Neuronal stem cell (in vitro differentiated cells): ENCODE measurements around the gene IRGM.
"Not testable (repeated sequence)": the region's sequence is repeated elsewhere in the genome, so short reads cannot be mapped to it uniquely, and the experiment has no call there.

ENCODE experiments used
- DNase-seq: peaks from one replicate; pipeline ENCODE4 v3.0.0-alpha.2; 2013; ENCODE audit warnings: low spot score
- H2AFZ ChIP-seq: one replicate; pipeline ENCODE4 v1.6.1; 2013; ENCODE audit warnings: mild to moderate bottlenecking, low read length, inconsistent platforms
- H2AK5ac ChIP-seq: 2 replicates; pipeline ENCODE4 v1.6.1; 2013; ENCODE audit warnings: low read depth, mild to moderate bottlenecking, inconsistent platforms, low read length, moderate library complexity, mixed read lengths
- H2BK120ac ChIP-seq: 2 replicates; pipeline ENCODE4 v1.6.1; 2013; ENCODE audit warnings: low read depth, mild to moderate bottlenecking, inconsistent platforms, low read length, moderate library complexity, mixed read lengths
- H2BK12ac ChIP-seq: one replicate; pipeline ENCODE4 v1.6.1; 2013; ENCODE audit warnings: low read length, inconsistent platforms
- H2BK15ac ChIP-seq: 2 replicates; pipeline ENCODE4 v1.6.1; 2013; ENCODE audit warnings: mild to moderate bottlenecking, low read length, inconsistent platforms, mixed read lengths
- H2BK5ac ChIP-seq: one replicate; pipeline ENCODE4 v1.6.1; 2013; ENCODE audit warnings: inconsistent platforms, mild to moderate bottlenecking, low read length, moderate library complexity
- H3K14ac ChIP-seq: one replicate; pipeline ENCODE4 v1.6.1; 2013; ENCODE audit warnings: low read length, inconsistent platforms
- H3K18ac ChIP-seq: 2 replicates; pipeline ENCODE4 v1.6.1; 2013; ENCODE audit warnings: low read length, inconsistent platforms
- H3K23ac ChIP-seq: 2 replicates; pipeline ENCODE4 v1.6.1; 2013; ENCODE audit warnings: low read depth, mild to moderate bottlenecking, mixed read lengths, low read length, inconsistent platforms; ENCODE audit not compliant: poor library complexity
- H3K27ac ChIP-seq: replicated peaks from 3 replicates; pipeline ENCODE4 v1.5.1; 2013; ENCODE audit warnings: low read length, inconsistent platforms
- H3K27me3 ChIP-seq, 3 experiments: 2 replicates each; pipeline ENCODE4 v1.6.1; 2013; ENCODE audit warnings: low read length in 3 of 3, mild to moderate bottlenecking in 2 of 3, inconsistent platforms in 1 of 3, low read depth in 1 of 3, mixed read lengths in 1 of 3, moderate library complexity in 1 of 3; ENCODE audit not compliant: control insufficient read depth in 3 of 3, insufficient read depth in 3 of 3
- H3K36me3 ChIP-seq, 2 donors: replicated peaks in 1 of 2; 2 replicates each; pipeline ENCODE4 v1.6.1; 2013; ENCODE audit warnings: low read length in 2 of 2; ENCODE audit not compliant: control insufficient read depth in 2 of 2, insufficient read depth in 2 of 2
- H3K4ac ChIP-seq: 2 replicates; pipeline ENCODE4 v1.6.1; 2013; ENCODE audit warnings: inconsistent platforms, mild to moderate bottlenecking, low read length, moderate library complexity
- H3K4me1 ChIP-seq, 2 donors: 1 replicate in 1 of 2; 2 replicates in 1 of 2; pipeline ENCODE4 v1.6.1; 2013; ENCODE audit warnings: low read length in 2 of 2, low read depth in 1 of 2; ENCODE audit not compliant: control insufficient read depth in 2 of 2, insufficient read depth in 1 of 2
- H3K4me2 ChIP-seq: one replicate; pipeline ENCODE4 v1.6.1; 2013; ENCODE audit warnings: mild to moderate bottlenecking, low read length, inconsistent platforms; ENCODE audit not compliant: insufficient read depth, poor library complexity, severe bottlenecking
- H3K4me3 ChIP-seq, 2 donors: 2 replicates each; pipeline ENCODE4 v1.5.1; 2013; ENCODE audit warnings: low read length in 2 of 2, mild to moderate bottlenecking in 2 of 2, inconsistent platforms in 1 of 2, moderate library complexity in 1 of 2
- H3K79me1 ChIP-seq: one replicate; pipeline ENCODE4 v1.6.1; 2013; ENCODE audit warnings: low read depth, mild to moderate bottlenecking, inconsistent platforms, low read length, moderate library complexity
- H3K9ac ChIP-seq: one replicate; pipeline ENCODE4 v1.6.1; 2013; ENCODE audit warnings: mild to moderate bottlenecking, low read depth, low read length, inconsistent platforms; ENCODE audit not compliant: poor library complexity
- H3K9me3 ChIP-seq, 2 donors: replicated peaks in 1 of 2; 2 replicates each; pipeline versions ENCODE3 to v1.6.1; 2013; ENCODE audit warnings: low read length in 2 of 2, mild to moderate bottlenecking in 2 of 2, inconsistent platforms in 1 of 2, low read depth in 1 of 2, mixed read lengths in 1 of 2, moderate library complexity in 1 of 2; ENCODE audit not compliant: control insufficient read depth in 2 of 2, insufficient read depth in 1 of 2
- H4K8ac ChIP-seq: one replicate; pipeline ENCODE4 v1.6.1; 2013; ENCODE audit warnings: low read depth, mild to moderate bottlenecking, inconsistent platforms, low read length, moderate library complexity
- H4K91ac ChIP-seq: one replicate; pipeline ENCODE4 v1.6.1; 2013; ENCODE audit warnings: low read length, low read depth, mild to moderate bottlenecking, inconsistent platforms; ENCODE audit not compliant: poor library complexity
- WGBS, 2 donors: extraction: QIAGEN DNeasy Blood & Tissue Kit; methylation state at CpG; one replicate each; pipeline ENCODE4 v1.1.7; 2013; ENCODE audit warnings: missing lambda C conversion rate in 2 of 2, mixed read lengths in 1 of 2; ENCODE audit not compliant: insufficient read length in 2 of 2, insufficient replicate concordance in 1 of 2; ENCODE audit errors: extremely low coverage in 2 of 2; 5-methylcytosine and 5-hydroxymethylcytosine counted together

IRGM gene

DNA sequence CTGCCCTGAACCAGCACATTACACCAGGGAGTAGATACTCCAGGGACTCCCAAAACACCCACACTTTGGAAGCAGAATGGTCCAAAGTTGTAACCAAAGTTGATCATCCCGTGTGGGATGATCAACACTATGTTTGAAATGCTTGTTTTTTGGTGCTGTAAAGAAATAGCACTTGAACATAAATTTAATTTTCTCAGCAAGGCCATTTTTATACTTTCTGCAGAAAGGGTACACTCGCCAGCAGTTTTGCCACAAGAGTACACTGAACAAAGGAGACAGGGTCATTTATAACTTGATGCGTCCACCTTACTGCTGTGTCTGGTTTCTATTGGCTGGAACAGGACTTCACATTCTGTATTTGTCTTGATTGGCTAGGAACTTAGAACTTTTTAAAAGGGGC lies 14.5 kb upstream of the IRGM start:
- not testable (repeated sequence) for H3K79me1 ChIP-seq, H3K4me2 ChIP-seq, H2AFZ ChIP-seq, H3K9me3 ChIP-seq, H3K36me3 ChIP-seq, H3K4ac ChIP-seq, H3K27me3 ChIP-seq, H2BK12ac ChIP-seq, H3K18ac ChIP-seq, H2BK120ac ChIP-seq, H2AK5ac ChIP-seq, H3K14ac ChIP-seq, DNase-seq, H3K4me1 ChIP-seq, H3K23ac ChIP-seq, H2BK5ac ChIP-seq, H3K9ac ChIP-seq, H2BK15ac ChIP-seq, H4K91ac ChIP-seq, H3K4me3 ChIP-seq, H4K8ac ChIP-seq, H3K27ac ChIP-seq
- WGBS, 2 donors = no CpG with 5 or more reads among the region's 3 CpGs

DNA sequence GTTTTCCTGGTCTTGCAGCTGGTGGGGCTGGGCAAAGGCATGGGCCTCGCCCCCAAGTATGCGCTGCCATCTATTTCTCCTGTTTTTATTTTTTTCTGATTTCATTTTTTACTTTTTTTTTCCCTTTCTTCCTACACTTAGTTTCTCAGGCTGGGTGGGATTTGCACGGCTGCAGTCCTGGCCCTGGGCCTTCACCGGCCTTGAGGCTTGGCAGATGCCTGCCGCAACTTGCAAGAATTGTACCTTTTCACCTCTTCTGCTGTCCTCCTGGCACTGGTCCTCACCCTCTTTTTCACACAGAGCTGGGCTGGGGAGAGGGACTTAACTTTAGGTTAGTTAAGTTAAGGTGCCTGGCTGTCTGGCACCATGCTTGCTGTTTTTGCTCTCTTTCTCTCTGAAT lies 10.3 kb upstream of the IRGM start:
- no peak overlapping the region for H2BK15ac ChIP-seq
- H3K18ac ChIP-seq = no peak overlapping the region
- H3K4me2 ChIP-seq = no peak overlapping the region
- peaks cover 0 to 4% (median 0%) of the 10 kb centered on the region in 3 experiments for H3K27me3 ChIP-seq
- H3K79me1 ChIP-seq = no peaks in the 10 kb centered on the region
- H2BK120ac ChIP-seq = no peak overlapping the region
- H2BK12ac ChIP-seq = no peak overlapping the region
- H3K4me1 ChIP-seq = no peaks in the 10 kb centered on the region
- H3K9ac ChIP-seq = no peak overlapping the region
- no peak overlapping the region for H3K4me3 ChIP-seq
- no peaks in the 10 kb centered on the region for H3K36me3 ChIP-seq
- no peak overlapping the region for H3K4ac ChIP-seq
- no peak overlapping the region for H3K14ac ChIP-seq
- no peak overlapping the region for H3K23ac ChIP-seq
- no peak overlapping the region for H4K91ac ChIP-seq
- peaks cover 7 to 8% of the 10 kb centered on the region in 2 donors for H3K9me3 ChIP-seq
- no peak overlapping the region for H2BK5ac ChIP-seq
- H2AFZ ChIP-seq = no peak overlapping the region
- no CpG with 5 or more reads among the region's 5 CpGs for WGBS, 2 donors
- no peak overlapping the region for H2AK5ac ChIP-seq
- no peak overlapping the region for H4K8ac ChIP-seq
- DNase-seq = no peak
- no peak overlapping the region for H3K27ac ChIP-seq

DNA sequence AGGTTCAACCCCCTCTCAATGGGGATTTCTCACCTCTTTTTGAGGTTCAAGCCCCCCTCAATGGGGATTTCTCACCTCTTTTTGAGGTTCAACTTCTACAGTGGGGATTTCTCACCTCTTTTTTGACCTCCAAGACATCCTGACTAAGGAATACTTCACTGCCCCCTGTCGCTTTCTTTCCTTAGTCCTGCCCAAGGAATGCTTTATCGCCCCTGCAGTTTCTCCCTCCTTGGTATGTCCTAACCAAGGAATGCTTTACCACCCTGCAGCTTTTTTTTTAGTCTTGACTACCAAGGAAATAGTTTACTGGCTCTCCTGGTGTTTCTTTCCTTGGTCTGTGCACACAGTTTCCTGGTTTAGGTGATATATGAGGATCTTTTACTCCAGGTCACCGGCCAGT lies 9.6 kb upstream of the IRGM start:
- no peak overlapping the region for H3K27ac ChIP-seq
- H3K4me1 ChIP-seq = no peaks in the 10 kb centered on the region
- no peak overlapping the region for H3K4ac ChIP-seq
- no peak overlapping the region for H3K9ac ChIP-seq
- no peak overlapping the region for H2BK12ac ChIP-seq
- H3K4me2 ChIP-seq = no peak overlapping the region
- no peak overlapping the region for H3K4me3 ChIP-seq
- no peak overlapping the region for H4K8ac ChIP-seq
- H2BK120ac ChIP-seq = no peak overlapping the region
- no peak overlapping the region for H2AK5ac ChIP-seq
- no peak overlapping the region for H3K18ac ChIP-seq
- H2AFZ ChIP-seq = no peak overlapping the region
- H3K9me3 ChIP-seq = peaks cover 2 to 4% of the 10 kb centered on the region in 2 donors
- no peak overlapping the region for H2BK15ac ChIP-seq
- no peak for DNase-seq
- no CpG with 5 or more reads among the region's 3 CpGs for WGBS, 2 donors
- H3K27me3 ChIP-seq = peaks cover 0 to 2% (median 0%) of the 10 kb centered on the region in 3 experiments
- no peak overlapping the region for H4K91ac ChIP-seq
- no peak overlapping the region for H3K14ac ChIP-seq
- no peaks in the 10 kb centered on the region for H3K36me3 ChIP-seq
- H3K79me1 ChIP-seq = no peaks in the 10 kb centered on the region
- H2BK5ac ChIP-seq = no peak overlapping the region
- no peak overlapping the region for H3K23ac ChIP-seq

DNA sequence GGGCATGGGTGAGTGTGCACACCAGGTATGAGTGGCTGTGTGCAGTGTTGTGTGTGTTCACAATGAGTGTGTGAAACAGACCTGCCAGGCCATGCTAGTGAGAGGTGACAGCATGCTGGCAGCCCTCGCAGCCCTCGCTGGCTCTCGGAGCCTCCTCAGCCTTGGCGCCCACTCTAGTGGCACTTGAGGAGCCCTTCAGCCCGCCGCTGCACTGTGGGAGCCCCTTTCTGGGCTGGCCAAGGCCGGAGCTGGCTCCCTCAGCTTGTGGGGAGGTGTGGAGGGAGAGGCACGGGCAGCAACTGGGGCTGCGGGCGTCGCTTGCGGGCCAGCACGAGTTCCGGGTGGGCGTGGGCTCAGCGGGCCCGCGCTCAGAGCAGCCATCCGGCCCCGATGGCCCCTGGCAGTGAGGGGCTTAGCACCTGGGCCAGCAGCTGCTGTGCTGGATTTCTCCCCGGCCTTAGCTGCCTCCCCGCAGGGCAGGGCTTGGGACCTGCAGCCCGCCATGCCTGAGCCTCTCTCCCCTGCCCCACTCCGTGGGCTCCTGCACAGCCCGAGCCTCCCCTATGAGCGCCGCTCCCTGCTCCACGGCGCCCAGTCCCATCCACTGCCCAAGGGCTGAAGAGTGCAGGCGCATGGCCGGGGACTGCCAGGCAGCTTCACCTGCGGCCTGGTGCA lies 999 bp upstream of the IRGM start:
- H3K36me3 ChIP-seq, H3K4me3 ChIP-seq, H3K18ac ChIP-seq, H3K9me3 ChIP-seq, H3K4me2 ChIP-seq, H4K91ac ChIP-seq, H2BK5ac ChIP-seq, H2BK15ac ChIP-seq, H3K14ac ChIP-seq, H2BK12ac ChIP-seq, H2AK5ac ChIP-seq, H3K4me1 ChIP-seq, H3K23ac ChIP-seq, DNase-seq, H2BK120ac ChIP-seq, H2AFZ ChIP-seq, H4K8ac ChIP-seq, H3K4ac ChIP-seq, H3K27me3 ChIP-seq, H3K9ac ChIP-seq, H3K79me1 ChIP-seq, H3K27ac ChIP-seq: not testable (repeated sequence)
- WGBS, 2 donors = no CpG with 5 or more reads among the region's 32 CpGs
